Right atrium auricular region (tissue), 2 donors: Measurements from ENCODE around the gene PSMD1. TPM values are rescaled to one million over a fixed set of nuclear protein-coding genes. Genes with fewer than 3 reads are reported as not detected.
"Not testable (repeated sequence)": the region's sequence is repeated elsewhere in the genome, so short reads cannot be mapped to it uniquely, and the experiment has no call there.

ENCODE experiments used
- DNase-seq: peaks from one replicate; pipeline ENCODE4 v3.0.0-alpha.2; 2019; ENCODE audit warnings: low spot score
- H3K27ac ChIP-seq, 2 donors: fragments of 200-600 bp; sonication (generic); 1 replicate in 1 of 2; 2 replicates in 1 of 2; pipeline ENCODE4 v1.5.1; 2016 to 2019
- H3K27me3 ChIP-seq, 2 donors: fragments of 200-600 bp; sonication (generic); one replicate each; pipeline versions ENCODE4 v1.5.1 to v1.6.0; 2017 to 2019
- H3K36me3 ChIP-seq: fragments of 200-600 bp; sonication (generic); one replicate; pipeline ENCODE4 v1.5.1; 2016
- H3K4me1 ChIP-seq, 2 donors: fragments of 200-600 bp; sonication (generic); one replicate each; pipeline versions ENCODE4 v1.5.1 to v1.6.0; 2017 to 2019
- H3K4me3 ChIP-seq, 2 donors: fragments of 200-600 bp; sonication (generic); 1 replicate in 1 of 2; 2 replicates in 1 of 2; pipeline ENCODE4 v1.5.1; 2017 to 2019; ENCODE audit warnings: mild to moderate bottlenecking in 1 of 2, moderate library complexity in 1 of 2
- H3K9me3 ChIP-seq, 2 donors: fragments of 200-600 bp; sonication (generic); one replicate each; pipeline ENCODE4 v1.5.1; 2019
- CTCF ChIP-seq, 2 donors: fragments of 200-600 bp; sonication (generic); IDR thresholded peaks; one replicate each; pipeline ENCODE4 v1.5.1; 2019; ENCODE audit warnings: antibody characterized with exemption in 2 of 2
- total RNA-seq, 2 donors: library from RNA; depleted of rRNA; stranded (reverse); fragments of >200 nt; gene quantifications; one replicate each; pipeline ENCODE4 v1.1.0, GENCODE V29; 2016

PSMD1 gene
- total RNA-seq, 2 donors from 2014 or later: 53.1 to 75.4 TPM

- H3K36me3 ChIP-seq: peaks cover 14% of the 10 kb centered on the region
- DNase-seq: no peak
- H3K4me1 ChIP-seq: peaks cover 0 to 20% of the 10 kb centered on the region in 2 donors
- H3K27me3 ChIP-seq: no peaks in the 10 kb centered on the region
- H3K4me3 ChIP-seq: no peak overlapping the region
- H3K9me3 ChIP-seq: no peaks in the 10 kb centered on the region
- no peak for TF ChIP-seq CTCF (IDR thresholded peaks at IDR 0.05)
- no peak overlapping the region for H3K27ac ChIP-seq
These were observed 120.7 kb downstream of the PSMD1 start for GRCh38 chr2:231177156-231178025.

- DNase-seq, H3K27ac ChIP-seq, H3K27me3 ChIP-seq, H3K4me3 ChIP-seq, H3K36me3 ChIP-seq, H3K9me3 ChIP-seq: not testable (repeated sequence)
- H3K4me1 ChIP-seq: peaks cover 0 to 22% of the 10 kb centered on the region in 2 donors
These were observed 122.1 kb downstream of the PSMD1 start for GRCh38 chr2:231178805-231179204.

- H3K4me3 ChIP-seq: no peak overlapping the region
- TF ChIP-seq CTCF (IDR thresholded peaks at IDR 0.05): no peak
- no peaks in the 10 kb centered on the region for H3K9me3 ChIP-seq
- no peaks in the 10 kb centered on the region for H3K36me3 ChIP-seq
- peaks cover 0 to 35% of the 10 kb centered on the region in 2 donors for H3K4me1 ChIP-seq
- H3K27me3 ChIP-seq: no peaks in the 10 kb centered on the region
- peak; percentile 89 for DNase-seq
- peak overlapping the region; percentile 49 to 60 for H3K27ac ChIP-seq
These were observed 125.3 kb downstream of the PSMD1 start for GRCh38 chr2:231181860-231182512.

GRCh38 chr2:231182513-231182899, 125.8 kb downstream of the PSMD1 start:
- H3K36me3 ChIP-seq: no peaks in the 10 kb centered on the region
- TF ChIP-seq CTCF (IDR thresholded peaks at IDR 0.05): no peak
- H3K27ac ChIP-seq: peak overlapping the region; percentile 49 to 60
- H3K27me3 ChIP-seq: no peaks in the 10 kb centered on the region
- DNase-seq: no peak
- no peaks in the 10 kb centered on the region for H3K9me3 ChIP-seq
- no peak overlapping the region for H3K4me3 ChIP-seq
- H3K4me1 ChIP-seq: peaks cover 0 to 35% of the 10 kb centered on the region in 2 donors

GRCh38 chr2:231183851-231184250, 127.2 kb downstream of the PSMD1 start:
- no peak overlapping the region for H3K4me3 ChIP-seq
- H3K9me3 ChIP-seq: no peaks in the 10 kb centered on the region
- no peaks in the 10 kb centered on the region for H3K27me3 ChIP-seq
- H3K4me1 ChIP-seq: peaks cover 0 to 35% of the 10 kb centered on the region in 2 donors
- DNase-seq: no peak
- H3K27ac ChIP-seq: no peak overlapping the region
- H3K36me3 ChIP-seq: no peaks in the 10 kb centered on the region
- TF ChIP-seq CTCF (IDR thresholded peaks at IDR 0.05): no peak

GRCh38 chr2:231184319-231184718, 127.7 kb downstream of the PSMD1 start:
- Histone ChIP-seq H3K9me3 (no peaks in the 10 kb centered on the region), H3K4me1 (peaks cover 0 to 35% of the 10 kb centered on the region in 2 donors)

More at GRCh38 chr2:231184319-231184718, 127.7 kb downstream of the PSMD1 start:
- Histone ChIP-seq H3K27ac (no peak overlapping the region), H3K4me3 (no peak overlapping the region), H3K27me3 (no peaks in the 10 kb centered on the region), H3K36me3 (no peaks in the 10 kb centered on the region)
- TF ChIP-seq CTCF (IDR thresholded peaks at IDR 0.05): no peak
- DNase-seq: no peak
